ENCODE data around the gene ARID1B. TPM values are rescaled to one million over a fixed set of nuclear protein-coding genes. Genes with fewer than 3 reads are reported as not detected.

ARID1B gene
- total and polyA plus RNA-seq, 2 of the 4 experiments (the other 2 are of a cell fraction): 14.5 to 20.1 TPM

GRCh38 chr6:156806155-156806554 is 29.0 kb downstream of the ARID1B start:
- Histone ChIP-seq H3K9me1 (ENCODE audit: insufficient read depth, low read length) (peaks cover 18% of the 10 kb centered on the region), H3K79me1 (ENCODE audit: low read depth in 1 of 2, low read length in 2 of 2) (peaks cover 33 to 75% of the 10 kb centered on the region in 2 experiments), H3K14ac (replicated peaks; ENCODE audit: low read depth, low read length) (no peak overlapping the region), H2BK120ac (ENCODE audit: low read depth, low read length) (no peak overlapping the region), H3K4me1 (ENCODE audit: control insufficient read depth, insufficient read depth, low read length) (peaks cover 9% of the 10 kb centered on the region), H3K4me3 (ENCODE audit: insufficient read depth, low read depth, low read length) (no peak overlapping the region), H2AK5ac (ENCODE audit: low read depth, low read length) (no peak overlapping the region), H2BK20ac (ENCODE audit: low read depth, low read length) (no peak overlapping the region), H2BK15ac (ENCODE audit: low read depth, low read length) (no peak overlapping the region), H2BK5ac (ENCODE audit: low read depth, low read length, poor library complexity, severe bottlenecking) (no peak overlapping the region), H2AFZ (replicated peaks; ENCODE audit: low read length, poor library complexity) (no peak overlapping the region), H3K9ac (ENCODE audit: low read depth, low read length) (no peak overlapping the region), H3K56ac (ENCODE audit: extremely low read depth, insufficient read depth, low read length) (no peak overlapping the region), H3K9me3 (ENCODE audit: control insufficient read depth, insufficient read depth, low read length) (peaks cover 2% of the 10 kb centered on the region; the same call in 1 of the 2 replicates), H3K18ac (ENCODE audit: low read depth, low read length) (no peak overlapping the region), H4K91ac (ENCODE audit: insufficient read depth, low read depth, low read length) (no peak overlapping the region), H3K4me2 (ENCODE audit: low read depth, low read length) (no peak overlapping the region), H3K23ac (ENCODE audit: low read depth, low read length) (no peak overlapping the region), H4K8ac (ENCODE audit: low read depth in 2 of 2, low read length in 2 of 2) (no peak overlapping the region), H4K5ac (ENCODE audit: low read depth, low read length) (no peak overlapping the region), H3K27me3 (ENCODE audit: control insufficient read depth, insufficient read depth, low read length) (no peaks in the 10 kb centered on the region), H3K27ac (ENCODE audit: insufficient read depth, low read length) (no peak overlapping the region), H2AK9ac (replicated peaks; ENCODE audit: low read depth, low read length, poor library complexity) (no peak overlapping the region), H4K20me1 (ENCODE audit: insufficient read depth, low read length) (peaks cover 71% of the 10 kb centered on the region), H3K4ac (ENCODE audit: low read depth, low read length) (no peak overlapping the region), H3K36me3 (ENCODE audit: control insufficient read depth, insufficient read depth, low read length) (no peaks in the 10 kb centered on the region)
- no peak for ATAC-seq (ENCODE audit: low read depth)
- no TSS peak for BruUV-seq (replicated peaks)
- TF ChIP-seq MAZ (IDR thresholded peaks at IDR 0.05; ENCODE audit: borderline replicate concordance, low read depth, low read length) (no peak), RCOR1 (IDR thresholded peaks at IDR 0.05; ENCODE audit: insufficient replicate concordance, low read length) (no peak), BHLHE40 (IDR thresholded peaks at IDR 0.05; ENCODE audit: low read depth, low read length) (no peak), NFE2L2 (IDR thresholded peaks at IDR 0.05; ENCODE audit: low read depth, low read length) (no peak), SMC3 (IDR thresholded peaks at IDR 0.05; ENCODE audit: low read depth, low read length) (no peak), CHD1 (IDR thresholded peaks at IDR 0.05; ENCODE audit: low read depth, low read length) (no peak)
- TF ChIP-seq, protein P1, sequence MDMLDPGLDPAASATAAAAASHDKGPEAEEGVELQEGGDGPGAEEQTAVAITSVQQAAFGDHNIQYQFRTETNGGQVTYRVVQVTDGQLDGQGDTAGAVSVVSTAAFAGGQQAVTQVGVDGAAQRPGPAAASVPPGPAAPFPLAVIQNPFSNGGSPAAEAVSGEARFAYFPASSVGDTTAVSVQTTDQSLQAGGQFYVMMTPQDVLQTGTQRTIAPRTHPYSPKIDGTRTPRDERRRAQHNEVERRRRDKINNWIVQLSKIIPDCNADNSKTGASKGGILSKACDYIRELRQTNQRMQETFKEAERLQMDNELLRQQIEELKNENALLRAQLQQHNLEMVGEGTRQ (IDR thresholded peaks at IDR 0.05; ENCODE audit: low read depth, low read length): no peak
- TF ChIP-seq, protein P2, sequence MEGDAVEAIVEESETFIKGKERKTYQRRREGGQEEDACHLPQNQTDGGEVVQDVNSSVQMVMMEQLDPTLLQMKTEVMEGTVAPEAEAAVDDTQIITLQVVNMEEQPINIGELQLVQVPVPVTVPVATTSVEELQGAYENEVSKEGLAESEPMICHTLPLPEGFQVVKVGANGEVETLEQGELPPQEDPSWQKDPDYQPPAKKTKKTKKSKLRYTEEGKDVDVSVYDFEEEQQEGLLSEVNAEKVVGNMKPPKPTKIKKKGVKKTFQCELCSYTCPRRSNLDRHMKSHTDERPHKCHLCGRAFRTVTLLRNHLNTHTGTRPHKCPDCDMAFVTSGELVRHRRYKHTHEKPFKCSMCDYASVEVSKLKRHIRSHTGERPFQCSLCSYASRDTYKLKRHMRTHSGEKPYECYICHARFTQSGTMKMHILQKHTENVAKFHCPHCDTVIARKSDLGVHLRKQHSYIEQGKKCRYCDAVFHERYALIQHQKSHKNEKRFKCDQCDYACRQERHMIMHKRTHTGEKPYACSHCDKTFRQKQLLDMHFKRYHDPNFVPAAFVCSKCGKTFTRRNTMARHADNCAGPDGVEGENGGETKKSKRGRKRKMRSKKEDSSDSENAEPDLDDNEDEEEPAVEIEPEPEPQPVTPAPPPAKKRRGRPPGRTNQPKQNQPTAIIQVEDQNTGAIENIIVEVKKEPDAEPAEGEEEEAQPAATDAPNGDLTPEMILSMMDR (conservative IDR thresholded peaks at IDR 0.05; ENCODE audit: low read depth, low read length): no peak
- WGBS, 2 experiments (ENCODE audit: extremely low coverage in 2 of 2, insufficient read length in 1 of 2): no CpG with 5 or more reads among the region's 4 CpGs
- DNase-seq: no peak
- CTCF ChIA-PET: no interaction called here
- in situ Hi-C loops (cut with MboI; ENCODE audit: low sequenced_read_pairs): no loop called here
- intact Hi-C loops (cut with micrococcal nuclease): no loop called here
- dilution Hi-C loops (cut with HindIII; ENCODE audit: low sequenced_read_pairs, unreplicated experiment): no loop called here
- POLR2A ChIA-PET (ENCODE audit: unreplicated experiment): no interaction called here

All from IMR-90 (cell line).